ENCODE measurements around the gene ST14. TPM values are rescaled to one million over a fixed set of nuclear protein-coding genes. Genes with fewer than 3 reads are reported as not detected.
A peak's percentile ranks its signal among the peaks of the same experiment; 100 is the strongest.

The ST14 gene
- total RNA-seq, 1 donor from 2014 or later = 43.2 TPM

- DNase-seq (ENCODE audit: extremely low spot score in 2 of 2) = no peak
- intact Hi-C loops (cut with DNase I) = no loop called here
- TF ChIP-seq, protein P1, sequence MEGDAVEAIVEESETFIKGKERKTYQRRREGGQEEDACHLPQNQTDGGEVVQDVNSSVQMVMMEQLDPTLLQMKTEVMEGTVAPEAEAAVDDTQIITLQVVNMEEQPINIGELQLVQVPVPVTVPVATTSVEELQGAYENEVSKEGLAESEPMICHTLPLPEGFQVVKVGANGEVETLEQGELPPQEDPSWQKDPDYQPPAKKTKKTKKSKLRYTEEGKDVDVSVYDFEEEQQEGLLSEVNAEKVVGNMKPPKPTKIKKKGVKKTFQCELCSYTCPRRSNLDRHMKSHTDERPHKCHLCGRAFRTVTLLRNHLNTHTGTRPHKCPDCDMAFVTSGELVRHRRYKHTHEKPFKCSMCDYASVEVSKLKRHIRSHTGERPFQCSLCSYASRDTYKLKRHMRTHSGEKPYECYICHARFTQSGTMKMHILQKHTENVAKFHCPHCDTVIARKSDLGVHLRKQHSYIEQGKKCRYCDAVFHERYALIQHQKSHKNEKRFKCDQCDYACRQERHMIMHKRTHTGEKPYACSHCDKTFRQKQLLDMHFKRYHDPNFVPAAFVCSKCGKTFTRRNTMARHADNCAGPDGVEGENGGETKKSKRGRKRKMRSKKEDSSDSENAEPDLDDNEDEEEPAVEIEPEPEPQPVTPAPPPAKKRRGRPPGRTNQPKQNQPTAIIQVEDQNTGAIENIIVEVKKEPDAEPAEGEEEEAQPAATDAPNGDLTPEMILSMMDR (IDR thresholded peaks at IDR 0.05) = no peak
- TF ChIP-seq POLR2A (IDR thresholded peaks at IDR 0.05) = no peak
- no peak for TF ChIP-seq POLR2AphosphoS5 (IDR thresholded peaks at IDR 0.05; ENCODE audit: insufficient read depth in 1 of 2, low read depth in 1 of 2)
- H3K4me1 ChIP-seq = peaks cover 42% of the 10 kb centered on the region
- H3K36me3 ChIP-seq = no peaks in the 10 kb centered on the region
- H3K4me3 ChIP-seq = no peak overlapping the region
- no peaks in the 10 kb centered on the region for H3K9me3 ChIP-seq
- H3K27ac ChIP-seq = no peak overlapping the region
- H3K27me3 ChIP-seq = no peaks in the 10 kb centered on the region
These were observed 20.9 kb downstream of the ST14 start for GRCh38 chr11:130180491-130180890.

GRCh38 chr11:130180896-130181294 is 21.3 kb downstream of the ST14 start:
- no peak overlapping the region for H3K27ac ChIP-seq
- DNase-seq (ENCODE audit: extremely low spot score in 2 of 2) = no peak
- intact Hi-C loops (cut with DNase I) = no loop called here
- H3K27me3 ChIP-seq = no peaks in the 10 kb centered on the region
- no peaks in the 10 kb centered on the region for H3K9me3 ChIP-seq
- H3K4me3 ChIP-seq = no peak overlapping the region
- TF ChIP-seq POLR2AphosphoS5 (IDR thresholded peaks at IDR 0.05; ENCODE audit: insufficient read depth in 1 of 2, low read depth in 1 of 2) = no peak
- TF ChIP-seq POLR2A (IDR thresholded peaks at IDR 0.05) = no peak
- TF ChIP-seq, protein P1 (IDR thresholded peaks at IDR 0.05) = no peak
- no peaks in the 10 kb centered on the region for H3K36me3 ChIP-seq
- H3K4me1 ChIP-seq = peaks cover 42% of the 10 kb centered on the region

DNA sequence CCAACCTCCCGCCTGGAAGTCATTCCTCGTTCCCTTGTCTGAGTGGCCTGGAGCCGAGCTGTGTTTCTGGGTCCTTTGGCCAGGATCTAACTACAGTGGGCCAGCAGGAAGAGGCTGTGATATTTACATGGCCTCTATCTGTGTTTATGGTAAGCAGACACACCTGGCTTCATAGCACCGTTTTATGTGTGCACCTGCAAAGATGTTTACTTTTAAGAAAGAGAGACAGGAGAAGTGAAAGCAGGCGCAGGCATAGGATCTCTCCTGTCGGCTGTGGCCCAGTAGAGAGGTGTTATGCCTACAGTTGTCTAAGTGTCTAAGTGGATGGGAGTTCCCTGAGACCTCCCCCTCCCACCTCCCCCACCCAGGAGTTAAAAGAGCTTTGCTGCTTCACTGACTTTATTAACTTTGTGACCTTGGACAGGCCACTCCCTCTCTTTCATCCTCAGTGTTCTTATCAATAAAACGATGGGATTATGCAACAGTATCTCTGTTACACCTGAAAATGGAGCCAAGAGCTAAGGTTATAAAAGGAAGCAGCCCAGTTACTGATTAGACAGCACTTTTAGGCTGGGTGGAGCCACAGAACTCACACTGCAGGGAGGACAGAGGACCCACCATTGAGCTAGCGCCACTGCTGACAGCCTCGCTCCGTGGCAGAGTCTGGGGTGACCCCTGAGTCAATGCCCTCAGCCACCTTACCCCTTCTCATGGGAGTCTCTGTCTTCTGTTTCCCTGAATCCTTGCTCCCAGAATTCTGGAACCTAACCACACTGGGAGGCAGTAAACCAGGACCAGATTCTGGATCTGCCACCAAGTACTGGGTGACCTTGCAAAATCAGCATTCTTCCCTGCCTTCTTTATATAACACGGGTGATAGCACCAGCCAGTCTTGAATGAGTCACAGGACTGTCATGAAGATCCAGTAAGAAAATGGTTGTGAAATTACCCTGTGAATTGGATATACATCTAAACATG is 22.0 kb downstream of the ST14 start:
- Histone ChIP-seq H3K27ac (no peak overlapping the region), H3K36me3 (no peaks in the 10 kb centered on the region), H3K4me3 (no peak overlapping the region), H3K4me1 (peaks cover 42% of the 10 kb centered on the region), H3K27me3 (no peaks in the 10 kb centered on the region), H3K9me3 (no peaks in the 10 kb centered on the region)
- intact Hi-C loops (cut with DNase I) = no loop called here
- no peak for DNase-seq (ENCODE audit: extremely low spot score in 2 of 2)
- TF ChIP-seq POLR2AphosphoS5 (IDR thresholded peaks at IDR 0.05; ENCODE audit: insufficient read depth in 1 of 2, low read depth in 1 of 2) = peak in 1 of 2 donors; percentile 55
- TF ChIP-seq, protein P1 (IDR thresholded peaks at IDR 0.05) = no peak
- no peak for TF ChIP-seq POLR2A (IDR thresholded peaks at IDR 0.05)

- no peak overlapping the region for H3K4me3 ChIP-seq
- TF ChIP-seq POLR2AphosphoS5 (IDR thresholded peaks at IDR 0.05; ENCODE audit: insufficient read depth in 1 of 2, low read depth in 1 of 2) = no peak
- no peak for TF ChIP-seq POLR2A (IDR thresholded peaks at IDR 0.05)
- TF ChIP-seq, protein P1 (IDR thresholded peaks at IDR 0.05) = no peak
- no peaks in the 10 kb centered on the region for H3K36me3 ChIP-seq
- peaks cover 32% of the 10 kb centered on the region for H3K4me1 ChIP-seq
- no peaks in the 10 kb centered on the region for H3K9me3 ChIP-seq
- H3K27ac ChIP-seq = no peak overlapping the region
- intact Hi-C loops (cut with DNase I) = no loop called here
- DNase-seq (ENCODE audit: extremely low spot score in 2 of 2) = no peak
- no peaks in the 10 kb centered on the region for H3K27me3 ChIP-seq
These were observed 24.5 kb downstream of the ST14 start for GRCh38 chr11:130183878-130184610.

Measured in vagina (tissue), 2 donors.